GM10248 (cell line): ENCODE measurements around the gene SERPINB12.

ENCODE experiments used
- CTCF ChIA-PET: fragments of 300-600 bp; sonication (Branson Sonifier 250); formaldehyde crosslinking; extraction: SDS; loops from one replicate; lab custom pipeline; 2021; ENCODE audit warnings: antibody characterized with exemption; lab: Yijun Ruan, JAX
- POLR2A ChIA-PET: fragments of 350-650 bp; sonication (Branson Sonifier 250); formaldehyde crosslinking; extraction: SDS; loops from one replicate; lab custom pipeline; 2020; ENCODE audit warnings: antibody characterized with exemption; lab: Yijun Ruan, JAX
- DNase-seq: peaks from one replicate; pipeline ENCODE4 v3.0.0; 2012; ENCODE audit errors: extremely low spot score
- CTCF ChIP-seq: IDR thresholded peaks from 2 replicates; pipeline ENCODE4 v1.5.1; 2012; ENCODE audit warnings: mild to moderate bottlenecking, low read depth; ENCODE audit errors: extremely low read depth, missing control alignments, control extremely low read depth

The SERPINB12 gene

DNA sequence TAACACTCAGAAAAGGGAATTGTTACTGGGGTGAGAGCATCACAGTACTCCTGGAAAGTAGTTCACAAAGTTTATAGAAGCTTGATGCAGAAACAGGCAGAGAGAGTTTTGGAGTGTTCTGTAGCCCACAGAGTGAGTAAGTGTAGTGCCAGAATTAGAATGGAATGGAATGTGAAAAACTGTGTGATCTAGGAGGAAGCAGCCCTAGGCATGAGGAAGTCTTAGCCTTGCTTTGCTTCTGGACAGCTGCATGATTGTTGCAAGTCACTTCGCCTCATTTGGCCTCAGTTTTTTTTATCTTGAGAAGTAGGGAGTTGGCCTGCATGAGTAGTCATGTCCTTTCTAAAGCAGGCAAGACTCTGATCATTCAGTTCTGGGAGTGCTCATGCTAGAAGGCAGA is 10.9 kb downstream of the SERPINB12 start:
- ChIA-PET POLR2A (no interaction called here), CTCF (interaction anchor here (0.9 to 1.0 kb wide), 2 partner anchors 31 to 34 kb away, joined by 3 to 4 read pairs; no protein-coding TSS in a partner anchor)
- no peak for TF ChIP-seq CTCF
- no peak for DNase-seq

DNA sequence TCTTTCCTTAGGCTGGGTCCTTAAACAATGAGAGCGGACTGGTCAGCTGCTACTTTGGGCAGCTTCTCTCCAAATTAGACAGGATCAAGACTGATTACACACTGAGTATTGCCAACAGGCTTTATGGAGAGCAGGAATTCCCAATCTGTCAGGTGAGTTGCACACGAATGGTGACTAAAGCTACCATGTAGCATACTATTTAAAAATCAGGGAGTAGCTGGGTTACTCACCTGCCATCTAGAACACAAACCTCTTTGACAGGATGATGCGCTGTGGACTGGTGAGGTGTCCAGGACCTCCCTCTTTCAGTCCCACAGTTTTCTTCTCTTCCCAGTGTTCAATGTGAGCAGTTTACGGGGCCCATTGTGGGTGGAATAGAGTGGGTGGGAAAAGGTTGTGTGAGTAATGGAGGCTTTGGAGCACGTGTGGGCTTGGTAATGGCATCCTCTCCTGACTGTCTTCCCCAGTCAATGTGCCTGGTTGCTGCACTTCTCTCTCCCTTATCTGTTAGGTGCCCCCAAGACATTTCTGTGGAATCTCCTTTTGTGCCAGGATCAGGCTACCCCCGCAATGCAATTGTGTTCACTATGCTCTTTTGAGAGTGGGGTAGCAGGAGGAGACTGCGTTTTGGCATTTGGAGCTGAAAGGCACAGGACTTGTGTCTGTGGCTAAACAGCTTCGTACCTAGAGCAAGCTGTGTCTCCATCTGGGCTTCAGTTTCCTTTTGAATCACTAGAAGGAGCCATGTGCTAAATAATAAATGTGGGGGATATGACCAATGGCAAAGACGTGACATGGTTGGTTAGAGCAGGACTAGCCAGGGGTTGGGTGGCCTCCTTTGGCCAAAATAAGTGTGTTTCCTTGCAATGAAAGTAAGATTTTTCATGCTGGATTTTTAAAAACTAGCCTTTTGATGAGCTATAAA is 17.7 kb downstream of the SERPINB12 start:
- no peak for TF ChIP-seq CTCF
- ChIA-PET CTCF (interaction anchor here (1.3 to 3.4 kb wide), 4 partner anchors 8 to 41 kb away, joined by 3 to 14 read pairs (median 5); no protein-coding TSS in a partner anchor), POLR2A (no interaction called here)
- no peak for DNase-seq

- ChIA-PET POLR2A (no interaction called here), CTCF (interaction anchor here (1.2 to 9.9 kb wide), 4 partner anchors 18 to 123 kb away, joined by 3 to 156 read pairs (median 8); no protein-coding TSS in a partner anchor)
- no peak for TF ChIP-seq CTCF
- no peak for DNase-seq
Measured at GRCh38 chr18:63562284-63562683, 20.1 kb downstream of the SERPINB12 start.

DNA sequence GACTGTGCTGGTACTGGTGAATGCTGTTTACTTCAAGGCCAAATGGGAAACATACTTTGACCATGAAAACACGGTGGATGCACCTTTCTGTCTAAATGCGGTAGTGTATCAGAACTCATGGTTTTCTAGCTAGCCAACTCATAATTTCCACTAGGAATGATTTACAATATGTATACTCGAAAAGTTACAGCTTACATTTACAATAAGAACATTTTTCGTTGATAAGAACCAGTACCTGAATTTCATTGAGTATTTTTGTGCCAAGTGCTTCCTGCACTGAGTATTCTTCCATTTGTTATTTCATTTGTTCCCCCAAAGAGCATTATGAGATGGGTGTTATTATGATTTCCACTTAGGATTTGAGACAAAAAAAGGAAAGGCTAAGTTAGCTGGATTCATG is 21.9 kb downstream of the SERPINB12 start:
- no peak for DNase-seq
- no peak for TF ChIP-seq CTCF
- ChIA-PET POLR2A (no interaction called here), CTCF (interaction anchor here (0.7 to 9.9 kb wide), 3 partner anchors 16 to 46 kb away, joined by 3 to 156 read pairs (median 5); no protein-coding TSS in a partner anchor)

DNA sequence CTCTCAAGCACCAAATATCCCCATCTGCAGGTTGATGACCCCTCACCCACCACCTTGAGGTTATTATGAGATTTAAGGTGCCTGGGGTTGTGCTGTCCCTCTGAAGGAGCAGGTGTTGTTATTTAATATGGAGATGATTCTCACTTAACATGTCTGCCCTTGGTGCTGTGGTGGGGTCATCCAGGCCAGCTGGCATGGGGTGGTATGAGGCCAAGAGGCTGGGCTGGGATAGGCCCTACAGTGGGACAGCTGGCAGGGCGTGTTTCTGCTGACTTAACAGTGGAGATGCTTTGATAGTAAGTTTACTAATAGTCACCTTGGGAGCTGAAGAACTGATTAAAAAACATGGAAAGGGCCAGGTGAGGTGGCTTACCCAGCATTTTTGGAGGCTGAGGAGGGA is 22.4 kb downstream of the SERPINB12 start:
- DNase-seq = no peak
- POLR2A ChIA-PET = no interaction called here
- CTCF ChIA-PET = interaction anchor here (0.7 to 9.9 kb wide), 4 partner anchors 16 to 53 kb away, joined by 3 to 156 read pairs (median 4); no protein-coding TSS in a partner anchor
- no peak for TF ChIP-seq CTCF

- DNase-seq = no peak
- TF ChIP-seq CTCF = no peak
- ChIA-PET CTCF (interaction anchor here (1.0 to 9.9 kb wide), 6 partner anchors 13 to 369 kb away, joined by 3 to 156 read pairs (median 6); no protein-coding TSS in a partner anchor), POLR2A (no interaction called here)
Measured at GRCh38 chr18:63567276-63567675, 25.1 kb downstream of the SERPINB12 start.
